ENCODE data around the gene MTLN. TPM values are rescaled to one million over a fixed set of nuclear protein-coding genes. Genes with fewer than 3 reads are reported as not detected.

MTLN gene, protein sequence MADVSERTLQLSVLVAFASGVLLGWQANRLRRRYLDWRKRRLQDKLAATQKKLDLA
- 112 to 134 TPM (median 121 TPM) in 5 replicates for total RNA-seq (2022; extraction: Qiagen RNA extraction; ENCODE audit: low read depth)

DNA sequence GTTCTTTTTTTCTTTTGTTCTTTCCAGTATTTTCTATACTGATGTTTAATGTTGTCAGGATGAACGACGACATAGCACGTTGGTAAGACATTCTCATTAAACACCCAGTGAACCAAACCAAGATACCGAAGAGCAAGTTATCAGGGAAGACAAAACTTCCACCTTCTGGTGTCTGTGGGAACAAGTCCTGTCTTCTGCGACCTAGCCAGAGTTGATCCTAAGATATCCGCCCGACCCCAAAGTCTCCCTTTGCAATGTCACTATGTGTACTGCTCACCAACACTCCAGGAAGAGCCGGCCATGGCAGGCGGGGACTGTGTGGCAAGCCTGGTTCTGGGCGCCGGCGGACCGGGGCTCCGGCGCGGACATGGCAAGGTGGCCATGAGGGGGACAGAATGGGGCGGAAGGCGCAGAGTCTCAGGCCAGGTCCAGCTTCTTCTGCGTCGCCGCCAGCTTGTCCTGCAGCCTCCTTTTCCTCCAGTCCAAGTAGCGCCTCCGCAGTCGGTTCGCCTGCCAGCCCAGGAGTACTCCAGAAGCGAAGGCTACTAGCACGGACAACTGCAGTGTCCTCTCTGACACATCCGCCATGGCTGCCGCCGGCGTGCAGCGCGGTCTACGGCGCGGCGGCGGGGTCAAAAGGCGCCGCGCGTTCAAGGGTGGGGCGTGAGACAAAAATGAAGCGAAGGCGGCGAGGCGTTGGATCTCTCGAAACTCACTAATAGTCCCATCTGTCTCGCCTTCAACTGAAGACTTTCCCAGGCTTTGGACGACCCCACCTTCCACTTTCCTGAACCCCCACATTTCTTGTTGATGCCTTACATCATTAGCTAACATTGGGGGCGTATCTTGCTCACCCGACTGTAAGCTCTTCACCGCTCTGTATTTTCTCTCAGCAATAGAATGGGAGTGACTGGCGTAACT is at the start of gene MTLN:
TSS of gene MTLN (minus strand) at position 610 of the 921 bp plus-strand sequence. CDS start at position 588, 22 bp downstream.

DNA sequence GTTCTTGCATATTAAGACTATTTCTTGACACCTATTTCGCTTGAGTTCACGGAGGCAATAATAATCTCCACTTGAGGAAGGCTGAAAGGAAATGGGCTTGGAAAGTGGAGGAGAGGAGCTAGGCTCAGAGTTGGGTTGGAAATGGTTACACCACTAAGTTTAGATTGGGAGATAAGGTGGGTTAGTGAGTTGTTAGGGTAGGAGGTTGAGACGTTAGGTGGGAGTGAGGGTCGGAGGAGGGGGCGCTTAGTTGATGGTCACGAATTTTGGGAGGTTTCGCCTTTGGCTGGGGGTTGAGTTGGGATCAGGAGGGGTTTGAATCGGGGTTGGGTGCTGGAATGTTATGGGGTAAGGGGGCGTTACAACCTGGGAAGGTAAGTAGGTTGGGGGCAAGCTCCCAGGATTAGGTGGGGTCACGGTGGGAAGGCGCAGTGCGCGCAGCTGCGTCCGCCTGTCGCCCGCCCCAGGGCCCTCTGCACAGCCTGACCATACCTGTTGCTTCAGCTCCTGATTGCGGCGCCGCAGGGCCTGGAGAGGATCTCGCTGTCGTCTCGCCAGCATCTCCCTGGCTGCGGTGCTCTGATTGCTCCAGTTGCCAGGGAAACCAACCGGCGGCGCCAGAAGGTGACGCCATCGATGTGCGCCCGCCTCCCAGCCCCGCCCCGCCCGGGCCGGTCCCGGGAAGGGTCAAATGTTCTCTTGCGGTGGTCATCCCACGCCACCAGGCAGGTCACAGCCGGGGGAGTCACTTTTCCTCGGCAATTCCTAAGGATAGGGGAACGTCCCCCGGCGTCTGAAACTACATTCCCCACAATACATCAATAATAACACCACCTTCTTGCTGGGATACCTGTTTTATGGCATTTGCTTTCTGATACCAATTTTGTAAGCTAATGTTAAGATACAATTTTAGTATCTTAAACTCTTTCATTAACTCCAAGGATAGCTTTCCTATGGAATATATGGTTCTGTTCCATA is 7.7 kb downstream of the MTLN start, which contains the start of gene NPHP1:
TSS of gene NPHP1 (minus strand) at position 606 of the 978 bp plus-strand sequence. CDS start at position 561, 45 bp downstream.

Other genes starting within 250 kb of the MTLN start
- gene MALL, start 96.7 kb downstream of the MTLN start, total RNA-seq (2022; extraction: Qiagen RNA extraction; ENCODE audit: low read depth), result 149 to 172 TPM (median 158 TPM) in 5 replicates
- gene NPHP1, start 7.5 kb downstream of the MTLN start, total RNA-seq (2022; extraction: Qiagen RNA extraction; ENCODE audit: low read depth), result 7.2 to 9.0 TPM (median 8.3 TPM) in 5 replicates